Cardiac muscle cell (in vitro differentiated cells and primary cell): ENCODE results near the gene TXLNG. TPM values are rescaled to one million over a fixed set of nuclear protein-coding genes. Genes with fewer than 3 reads are reported as not detected.

Source experiments
- DNase-seq, 2 donors: peaks; one replicate each; pipeline versions ENCODE4 v3.0.0 to v3.0.0-alpha.2; 2010 to 2017; ENCODE audit warnings: low read depth in 1 of 2, low spot score in 1 of 2
- H3K27ac ChIP-seq: fragments of 200-600 bp; sonication (generic); 2 replicates; pipeline ENCODE4 v1.5.1; 2016
- H3K27me3 ChIP-seq: fragments of 200-600 bp; sonication (generic); 2 replicates; pipeline ENCODE4 v1.6.0; 2016; ENCODE audit warnings: control low read depth
- H3K36me3 ChIP-seq: fragments of 200-600 bp; sonication (generic); 2 replicates; pipeline ENCODE4 v1.5.1; 2016; ENCODE audit warnings: control low read depth
- H3K4me1 ChIP-seq: fragments of 200-600 bp; sonication (generic); 2 replicates; pipeline ENCODE4 v1.8.1; 2017; ENCODE audit warnings: low read depth, mild to moderate bottlenecking, mixed run types
- H3K4me3 ChIP-seq: fragments of 200-600 bp; sonication (generic); 2 replicates; pipeline ENCODE4 v1.5.1; 2016; ENCODE audit warnings: mild to moderate bottlenecking
- H3K9me3 ChIP-seq: fragments of 200-600 bp; sonication (generic); 2 replicates; pipeline ENCODE4 v1.5.1; 2017; ENCODE audit warnings: low read depth, mild to moderate bottlenecking, control low read depth
- CTCF ChIP-seq: IDR thresholded peaks from 2 replicates; pipeline ENCODE4 v1.5.1; 2012; ENCODE audit warnings: low read depth, mild to moderate bottlenecking, low read length
- polyA plus RNA-seq: library from polyadenylated mRNA; unstranded; fragments of >200 nt; fragmentation: Nextera tagmentation; extraction: Ambion mirVana; gene quantifications from 2 replicates; pipeline ENCODE4 v1.2.1, GENCODE V29; 2016
- total RNA-seq: library from RNA; depleted of rRNA; stranded (reverse); fragments of >200 nt; gene quantifications from 2 replicates; pipeline ENCODE4 v1.2.3, GENCODE V29; 2016

TXLNG gene
- total and polyA plus RNA-seq, 2 experiments from 2014 or later: 12.4 to 16.8 TPM

- peak in 1 of 2 donors; percentile 92 for DNase-seq
- Histone ChIP-seq H3K27ac (no peak overlapping the region), H3K27me3 (no peaks in the 10 kb centered on the region), H3K4me1 (peaks cover 6% of the 10 kb centered on the region), H3K36me3 (peaks cover 21% of the 10 kb centered on the region), H3K9me3 (no peaks in the 10 kb centered on the region), H3K4me3 (no peak overlapping the region)
- no peak for TF ChIP-seq CTCF
Measured at GRCh38 chrX:16828124-16828908, 42.0 kb downstream of the TXLNG start.

- Histone ChIP-seq H3K27ac (peak overlapping the region; percentile 59), H3K9me3 (no peaks in the 10 kb centered on the region), H3K36me3 (peaks cover 16% of the 10 kb centered on the region), H3K4me3 (no peak overlapping the region), H3K27me3 (no peaks in the 10 kb centered on the region), H3K4me1 (peaks cover 6% of the 10 kb centered on the region)
- DNase-seq: peak in 1 of 2 donors; percentile 39
- TF ChIP-seq CTCF: no peak
Measured at GRCh38 chrX:16832301-16832700, 46.0 kb downstream of the TXLNG start.

- Histone ChIP-seq H3K27me3 (no peaks in the 10 kb centered on the region), H3K4me1 (peaks cover 29% of the 10 kb centered on the region), H3K9me3 (no peaks in the 10 kb centered on the region), H3K4me3 (no peak overlapping the region), H3K36me3 (peaks cover 9% of the 10 kb centered on the region), H3K27ac (peak overlapping the region; percentile 7)
- TF ChIP-seq CTCF: no peak
- peak in 1 of 2 donors; percentile 21 for DNase-seq
Measured at GRCh38 chrX:16834806-16835205, 48.5 kb downstream of the TXLNG start.

- Histone ChIP-seq H3K27ac (peak overlapping the region; percentile 11), H3K36me3 (peaks cover 10% of the 10 kb centered on the region), H3K9me3 (no peaks in the 10 kb centered on the region), H3K4me3 (no peak overlapping the region), H3K4me1 (peaks cover 33% of the 10 kb centered on the region), H3K27me3 (no peaks in the 10 kb centered on the region)
- DNase-seq: peak in 1 of 2 donors; percentile 59
- TF ChIP-seq CTCF: peak; percentile 41
Measured at GRCh38 chrX:16836371-16836770, 50.1 kb downstream of the TXLNG start.

- peak; percentile 66 to 83 for DNase-seq
- TF ChIP-seq CTCF: no peak
- H3K36me3 ChIP-seq: peaks cover 17% of the 10 kb centered on the region
- no peak overlapping the region for H3K4me3 ChIP-seq
- no peaks in the 10 kb centered on the region for H3K9me3 ChIP-seq
- H3K27ac ChIP-seq: peak overlapping the region; percentile 90
- H3K27me3 ChIP-seq: no peaks in the 10 kb centered on the region
- peaks cover 27% of the 10 kb centered on the region for H3K4me1 ChIP-seq
Measured at GRCh38 chrX:16838202-16839066, 52.2 kb downstream of the TXLNG start.
